NCI-H2029 (cell line): ENCODE data around the gene P2RX6.
A peak's percentile ranks its signal among the peaks of the same experiment; 100 is the strongest.

Experiments
- DNase-seq: peaks from one replicate; lab custom pipeline; 2025; lab: John Stamatoyannopoulos, UW

P2RX6 gene

DNA sequence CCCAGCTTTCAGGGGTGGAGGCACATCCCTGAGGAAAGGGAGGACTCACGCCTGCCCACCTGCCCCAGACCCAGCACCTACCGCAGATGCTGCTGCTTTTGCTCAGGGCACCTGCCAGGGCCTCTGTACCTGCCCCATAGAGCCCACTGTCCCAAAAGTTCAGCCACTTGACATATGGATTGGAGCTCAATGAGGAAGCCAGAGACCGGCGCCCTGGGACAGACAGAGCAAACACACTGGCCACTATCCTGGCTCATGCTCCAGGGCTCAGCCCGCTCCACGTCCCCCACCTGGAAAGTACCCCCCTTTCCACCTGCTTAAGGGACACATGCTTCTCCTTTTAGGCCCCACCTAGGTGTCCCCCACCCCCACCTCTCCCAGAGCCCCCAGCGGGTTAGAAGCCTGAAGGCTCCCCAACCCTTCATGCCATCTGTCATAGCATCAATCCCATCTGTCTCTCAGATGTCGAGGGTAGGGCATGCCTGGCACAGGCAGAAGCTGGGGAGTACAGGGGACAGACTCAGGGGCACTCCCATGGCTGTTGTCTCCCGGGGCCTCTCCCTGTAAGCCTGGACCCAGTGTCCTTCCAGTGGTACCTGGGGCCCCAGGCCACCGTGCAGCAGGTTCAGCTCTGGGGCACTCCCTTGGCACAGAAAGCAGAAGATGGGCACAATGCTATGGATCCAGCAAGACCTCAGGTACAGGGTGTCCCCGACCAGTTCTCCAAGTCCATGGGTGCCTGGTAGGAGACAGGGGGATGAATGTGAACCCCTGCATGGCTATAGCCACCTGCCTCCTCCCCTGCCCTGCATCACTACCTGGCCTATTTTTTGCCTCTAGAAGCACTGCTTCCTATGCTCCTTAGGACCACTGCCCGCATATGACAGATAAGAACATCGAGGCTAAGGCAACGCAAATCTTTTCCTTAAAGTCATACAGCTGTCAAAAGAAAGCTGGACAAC, 2.2 kb upstream of the P2RX6 start:
- no peak for DNase-seq

DNA sequence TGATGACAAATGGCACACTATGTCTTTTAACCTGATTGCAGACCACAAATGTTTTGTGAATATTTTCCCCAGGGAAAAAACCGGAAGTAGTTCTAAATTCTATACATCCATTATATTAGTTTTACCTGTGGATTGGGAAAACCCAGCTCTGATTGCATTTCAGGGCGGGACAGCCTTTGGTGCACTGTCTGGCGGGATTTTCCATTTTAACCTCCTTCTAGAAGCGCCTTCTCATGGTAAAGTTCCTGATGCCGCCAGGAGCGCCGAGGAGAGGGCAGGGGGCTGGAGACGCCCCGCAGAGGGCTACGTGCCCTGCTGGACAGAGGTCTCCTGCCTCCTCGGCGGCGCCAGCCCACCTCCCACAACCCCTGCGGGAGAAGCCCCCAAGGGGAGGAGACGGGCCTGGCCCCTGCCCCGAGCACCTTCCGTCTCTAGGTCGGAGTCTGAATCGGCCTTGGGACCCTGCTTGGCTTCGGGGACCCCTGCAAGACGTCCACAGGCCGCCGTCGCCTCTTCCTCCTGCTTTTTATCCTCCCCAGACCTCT, 1.2 kb upstream of the P2RX6 start:
- DNase-seq = no peak

GRCh38 chr22:21014202-21014725, 701 bp upstream of the P2RX6 start:
- DNase-seq = peak; percentile 86

- DNase-seq = no peak
Observed at GRCh38 chr22:21015466-21016006, 571 bp downstream of the P2RX6 start.

DNA sequence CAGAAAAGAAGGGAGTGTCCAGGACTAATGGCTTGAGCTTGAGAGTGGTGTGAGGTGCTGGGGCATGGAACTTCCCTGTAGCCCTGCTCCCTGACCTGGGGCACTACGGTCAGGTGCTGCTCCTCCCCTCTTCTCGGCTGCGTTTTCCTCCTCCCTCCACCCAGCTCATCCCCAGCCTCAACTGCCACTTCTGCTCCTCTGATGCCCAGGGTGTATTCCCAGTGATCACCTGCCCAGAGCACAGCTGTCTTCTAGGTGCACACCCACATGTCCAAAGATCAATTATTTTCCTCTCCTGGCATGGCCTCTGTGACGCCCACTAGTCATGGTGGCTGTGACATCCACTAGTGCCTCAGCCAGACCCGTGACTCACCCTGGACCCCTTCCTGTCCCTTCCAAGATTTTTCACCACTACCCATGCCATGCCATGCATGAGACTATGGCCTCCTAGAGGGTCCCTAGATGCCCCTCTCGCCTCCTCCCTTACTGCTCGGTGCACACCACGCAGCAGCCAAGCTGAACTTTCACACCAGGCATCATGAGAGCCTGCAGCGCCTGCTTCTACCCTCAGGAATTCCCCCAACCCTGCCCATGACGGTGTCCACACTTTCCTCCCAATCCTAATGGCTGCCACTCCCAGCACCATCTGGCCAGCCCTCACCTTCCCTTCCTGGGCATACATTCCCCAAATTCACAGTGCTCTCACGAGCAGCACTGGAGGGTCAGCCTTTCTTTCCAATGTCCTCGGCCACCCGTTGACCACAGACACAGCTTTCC, 1.9 kb downstream of the P2RX6 start:
- DNase-seq = no peak

GRCh38 chr22:21018314-21018713, 3.3 kb downstream of the P2RX6 start:
- no peak for DNase-seq

DNA sequence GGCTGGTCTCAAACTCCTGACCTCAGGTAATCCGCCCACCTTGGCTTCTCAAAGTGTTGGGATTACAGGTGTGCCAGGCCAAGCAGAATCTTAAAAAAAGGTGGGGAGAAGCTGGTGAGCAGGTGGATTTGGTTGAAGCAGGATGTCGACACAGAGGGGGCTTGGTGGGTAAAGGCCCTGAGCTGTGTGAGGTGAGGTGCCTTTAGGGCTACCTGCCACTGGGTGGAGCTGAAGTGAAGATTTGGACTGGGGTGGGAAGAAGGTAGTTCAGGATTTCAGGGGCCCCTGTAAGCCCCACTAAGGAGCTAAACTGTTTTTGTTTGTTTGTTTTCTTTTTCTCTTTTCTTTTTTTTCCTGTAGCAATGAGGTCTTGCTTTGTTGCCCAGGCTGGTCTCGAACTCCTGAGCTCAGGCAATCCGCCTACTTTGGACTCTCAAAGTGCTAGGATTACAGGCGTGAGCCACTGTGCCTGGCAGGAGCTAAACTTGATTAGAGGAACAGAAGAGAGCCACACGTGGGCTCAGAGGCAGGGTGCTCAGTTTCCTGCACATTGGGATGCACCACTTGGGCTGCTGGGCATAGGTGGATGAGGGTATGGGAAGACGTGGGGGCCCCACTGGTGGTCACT, 6.0 kb downstream of the P2RX6 start:
- no peak for DNase-seq

DNA sequence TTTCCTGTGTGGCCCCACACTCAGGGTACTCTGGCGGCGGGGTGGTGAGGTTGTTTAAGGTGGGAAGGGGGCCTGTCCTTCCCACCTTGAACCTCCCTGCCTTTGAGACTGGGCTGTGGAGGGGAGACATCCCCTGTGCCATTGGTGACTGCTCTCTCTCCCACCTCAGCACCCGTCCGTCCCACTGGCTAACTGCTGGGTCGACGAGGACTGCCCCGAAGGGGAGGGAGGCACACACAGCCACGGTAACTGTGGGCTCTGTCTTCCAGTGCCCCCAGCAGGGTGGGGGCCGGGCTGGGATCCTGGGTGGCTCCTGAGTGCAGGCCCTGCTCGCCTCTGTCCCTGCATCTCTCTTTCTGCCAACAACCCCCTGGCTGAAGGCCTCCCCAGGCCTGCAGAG, 7.5 kb downstream of the P2RX6 start:
- no peak for DNase-seq

DNA sequence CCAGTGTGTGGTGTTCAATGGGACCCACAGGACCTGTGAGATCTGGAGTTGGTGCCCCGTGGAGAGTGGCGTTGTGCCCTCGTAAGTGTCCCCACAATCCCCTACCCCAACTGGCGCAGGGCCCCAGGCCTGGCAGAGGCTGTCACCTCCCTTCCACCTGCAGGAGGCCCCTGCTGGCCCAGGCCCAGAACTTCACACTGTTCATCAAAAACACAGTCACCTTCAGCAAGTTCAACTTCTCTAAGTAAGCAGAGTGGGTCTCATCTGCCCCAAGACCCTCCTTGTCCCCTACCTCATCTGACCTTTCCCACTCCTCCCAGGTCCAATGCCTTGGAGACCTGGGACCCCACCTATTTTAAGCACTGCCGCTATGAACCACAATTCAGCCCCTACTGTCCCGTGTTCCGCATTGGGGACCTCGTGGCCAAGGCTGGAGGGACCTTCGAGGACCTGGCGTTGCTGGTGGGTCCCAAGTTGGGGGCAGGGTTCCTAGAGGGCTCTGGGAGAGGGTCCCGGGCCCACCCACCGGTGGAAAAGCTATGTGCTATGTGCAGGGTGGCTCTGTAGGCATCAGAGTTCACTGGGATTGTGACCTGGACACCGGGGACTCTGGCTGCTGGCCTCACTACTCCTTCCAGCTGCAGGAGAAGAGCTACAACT, 8.1 kb downstream of the P2RX6 start:
- no peak for DNase-seq

DNA sequence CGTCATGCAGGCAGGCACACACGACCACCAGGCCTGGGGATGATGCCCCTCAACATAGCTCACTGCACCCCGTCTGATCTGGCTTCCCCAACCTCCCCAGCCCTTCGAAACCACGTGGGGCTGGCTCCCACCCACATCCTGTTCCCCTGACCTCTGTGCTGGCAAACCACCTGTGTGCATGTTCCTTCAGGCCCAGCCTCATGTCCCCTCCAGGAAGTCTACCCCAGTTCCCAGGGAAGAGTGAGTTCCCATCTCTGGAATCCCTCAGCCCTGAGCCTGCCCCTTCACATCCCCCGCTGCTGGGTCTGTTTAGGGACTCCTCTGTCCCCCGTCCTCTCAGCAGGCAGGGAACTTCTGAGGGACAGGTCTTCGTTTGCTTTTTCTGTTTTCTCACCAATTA, 10.3 kb downstream of the P2RX6 start:
- DNase-seq = no peak

GRCh38 chr22:21025763-21026755, 11.1 kb downstream of the P2RX6 start:
- DNase-seq = no peak

DNA sequence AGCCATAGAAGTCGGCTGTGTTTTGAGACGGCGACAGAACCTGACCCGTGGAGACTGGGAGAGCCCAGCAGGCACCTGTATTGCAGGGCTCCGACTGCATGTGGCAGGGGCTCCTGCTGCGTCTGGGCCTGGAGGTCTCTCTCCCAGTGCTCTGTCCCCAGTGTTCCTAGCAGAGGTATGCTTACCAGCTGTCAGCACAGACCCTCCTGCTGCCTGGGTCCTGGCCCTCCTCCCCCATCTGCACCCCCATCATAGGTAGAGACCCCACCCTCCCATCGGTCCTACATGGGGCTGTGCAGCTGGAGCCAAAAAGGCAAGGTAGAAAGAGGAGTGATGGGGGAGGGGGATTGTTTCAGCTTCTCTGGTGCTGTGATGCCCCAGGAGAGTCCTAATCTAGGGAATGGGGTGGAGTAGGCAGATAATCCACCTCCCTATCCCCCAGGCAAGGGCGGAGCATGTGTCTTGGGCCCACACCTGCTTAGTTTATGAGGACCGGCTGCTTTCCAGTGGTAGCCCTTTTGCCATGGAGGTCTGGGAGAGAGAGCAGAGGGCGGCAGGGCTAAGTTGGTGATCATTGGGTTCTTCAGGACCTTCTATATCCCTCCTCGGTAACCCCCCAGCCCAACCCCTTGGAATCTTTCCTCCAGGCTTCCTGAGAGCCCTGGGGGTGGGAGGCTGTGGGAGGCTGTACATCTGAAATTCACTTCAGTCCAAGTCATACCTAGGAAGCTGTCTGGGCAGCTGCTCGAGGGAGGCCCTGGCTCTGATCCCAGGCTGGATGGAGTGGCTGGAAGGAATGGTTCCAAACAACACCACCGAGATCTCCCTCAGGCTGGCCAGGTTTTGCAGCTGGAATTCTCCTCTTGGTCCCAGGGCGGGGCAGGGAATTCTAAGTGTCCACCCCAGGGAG, 12.1 kb downstream of the P2RX6 start:
- DNase-seq = peak; percentile 53

GRCh38 chr22:21028277-21029251, 13.6 kb downstream of the P2RX6 start:
- DNase-seq = no peak

DNA sequence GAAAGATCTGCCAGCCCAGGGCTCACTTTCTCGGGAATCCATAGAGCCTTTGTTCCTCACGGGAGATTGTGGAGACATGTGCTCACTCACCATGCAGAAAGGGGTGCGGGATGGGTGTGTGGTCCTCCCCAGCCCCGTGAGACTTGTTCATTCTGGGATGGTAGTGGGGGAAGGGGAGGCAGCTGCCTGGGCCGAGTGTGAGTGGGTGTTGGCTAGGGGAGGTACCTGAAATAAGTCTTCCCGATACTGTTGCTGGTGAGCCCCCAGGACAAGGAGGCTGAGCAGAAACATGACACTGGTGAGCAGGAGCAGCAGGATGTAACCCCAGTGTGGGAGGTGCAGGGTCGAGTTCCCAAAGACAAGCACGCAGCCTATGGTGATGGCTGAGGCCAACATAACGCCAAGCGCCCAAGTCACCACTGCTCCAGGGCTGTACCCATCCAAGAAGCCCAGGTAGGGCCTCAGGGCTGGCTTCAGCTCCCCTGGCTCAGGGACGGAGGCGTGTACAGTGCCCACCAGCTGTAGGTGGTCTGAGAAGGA, 14.6 kb downstream of the P2RX6 start:
- DNase-seq = no peak

DNA sequence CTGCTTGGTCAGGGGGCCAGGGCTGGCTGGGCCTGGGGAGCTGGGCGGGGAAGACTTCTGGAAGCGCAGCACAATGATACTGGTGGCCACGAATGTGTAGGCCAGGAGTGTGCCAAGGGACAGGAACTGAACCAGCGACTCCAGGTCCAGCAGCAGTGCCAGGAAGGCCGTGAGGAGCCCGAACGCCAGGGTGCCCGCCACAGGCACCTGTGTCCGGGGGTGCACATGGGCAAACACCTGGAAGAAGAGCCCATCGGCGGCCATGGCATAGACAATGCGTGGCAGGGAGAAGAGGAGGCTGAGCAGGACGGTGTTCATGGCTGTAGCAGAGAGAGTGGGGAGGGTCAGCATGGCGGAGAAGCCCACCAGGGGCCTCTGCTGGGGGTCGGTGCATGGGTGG, 15.1 kb downstream of the P2RX6 start:
- no peak for DNase-seq

DNA sequence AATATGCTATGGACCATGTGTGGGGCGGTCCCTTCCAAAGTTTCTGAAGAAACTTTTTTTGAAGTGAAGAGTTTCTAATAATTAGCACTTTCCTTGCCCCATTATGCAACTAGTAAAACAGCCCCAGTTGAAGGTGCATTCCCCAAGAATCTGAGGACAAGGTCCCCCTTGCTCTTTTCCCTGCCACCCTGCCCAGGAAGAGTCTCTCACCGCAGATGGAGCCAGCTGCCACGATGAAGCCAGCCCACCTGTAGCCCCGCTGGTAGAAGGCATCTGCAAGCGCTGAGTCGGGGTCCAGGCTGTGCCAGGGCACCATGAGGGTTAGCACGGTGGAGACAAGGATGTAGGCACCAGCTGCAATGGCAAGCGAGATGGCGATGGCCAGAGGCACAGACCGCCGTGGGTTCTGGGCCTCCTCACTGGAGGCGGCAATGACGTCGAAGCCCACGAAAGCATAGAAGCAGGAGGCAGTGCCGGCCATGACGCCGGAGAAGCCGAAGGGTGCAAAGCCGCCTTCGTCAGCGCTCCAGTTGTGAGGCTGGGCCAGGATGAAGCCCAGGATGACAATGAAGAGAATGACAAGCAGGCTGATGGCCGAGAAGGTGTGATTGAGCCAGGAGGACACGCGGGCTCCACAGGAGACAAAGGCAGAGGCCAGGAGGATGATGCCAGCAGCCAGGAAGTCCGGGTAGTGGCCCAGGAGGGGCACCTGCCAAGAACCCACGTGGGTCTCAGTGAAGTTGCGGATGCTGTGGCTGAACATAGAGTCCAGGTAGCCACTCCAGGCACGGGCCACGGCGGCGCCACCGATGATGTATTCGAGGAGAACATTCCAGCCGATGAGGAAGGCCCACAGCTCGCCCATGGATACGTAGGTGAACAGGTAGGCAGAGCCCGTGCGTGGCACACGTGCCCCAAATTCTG, 15.9 kb downstream of the P2RX6 start:
- DNase-seq = no peak
